AG08395 (cell line): ENCODE data around the gene SMIM15.
"Not testable (repeated sequence)": the region's sequence is repeated elsewhere in the genome, so short reads cannot be mapped to it uniquely, and the experiment has no call there.

ENCODE experiments used
- DNase-seq: peaks from one replicate; pipeline ENCODE4 v3.0.0; 2012; ENCODE audit warnings: mixed read lengths, low spot score

Gene SMIM15

DNA sequence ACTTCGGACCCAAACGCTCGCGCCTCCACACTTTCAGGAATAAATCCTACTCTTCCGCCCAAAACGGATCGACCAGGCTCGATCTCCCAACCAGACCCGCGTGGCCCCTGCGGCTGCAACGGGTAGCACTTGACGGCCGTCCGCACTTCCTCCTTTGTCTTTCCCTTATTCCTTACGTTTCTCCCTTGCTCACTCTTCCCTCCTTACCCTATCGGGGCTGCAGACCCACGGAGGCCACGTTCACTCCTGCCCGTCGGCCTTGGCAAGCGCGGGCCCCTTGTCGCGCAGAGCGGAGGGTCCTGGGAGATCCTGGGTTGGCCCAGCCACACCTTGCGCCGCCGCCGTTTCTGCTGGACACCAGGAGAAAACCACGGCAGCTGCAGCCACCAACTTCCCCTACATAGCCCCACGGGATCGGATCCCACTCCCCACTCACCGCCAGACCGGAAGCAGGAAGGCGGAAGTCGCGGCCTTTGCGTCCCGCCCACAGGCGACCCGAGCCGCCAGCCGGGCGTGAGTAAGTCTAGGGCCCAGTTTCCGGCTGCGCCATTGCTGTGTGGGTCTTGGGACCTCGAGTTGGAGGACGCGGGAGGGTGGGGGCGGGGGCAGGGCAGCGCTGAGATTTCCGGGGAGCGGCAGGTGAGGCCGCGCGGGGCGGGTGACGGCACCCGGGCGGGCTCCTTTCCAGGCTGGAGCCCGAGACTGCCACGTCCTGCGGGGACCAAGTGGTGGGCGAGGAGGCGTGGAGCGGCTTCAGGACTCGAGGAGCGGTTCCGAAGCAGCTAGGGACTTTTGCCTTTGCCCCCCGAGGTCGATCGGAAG is at the start of gene SMIM15:
Gene SMIM15, minus strand, starts transcription at position 459 of the 822 bp plus-strand sequence. CDS start 2,297 bp downstream, outside the sequence.
- DNase-seq: peak; percentile 90

GRCh38 chr5:61207884-61208283 is 45.6 kb upstream of the SMIM15 start:
- no peak for DNase-seq

GRCh38 chr5:61205013-61205412 is 42.7 kb upstream of the SMIM15 start:
- DNase-seq: no peak

- DNase-seq: peak; percentile 7
Observed at GRCh38 chr5:61202213-61202612, 39.9 kb upstream of the SMIM15 start.

DNA sequence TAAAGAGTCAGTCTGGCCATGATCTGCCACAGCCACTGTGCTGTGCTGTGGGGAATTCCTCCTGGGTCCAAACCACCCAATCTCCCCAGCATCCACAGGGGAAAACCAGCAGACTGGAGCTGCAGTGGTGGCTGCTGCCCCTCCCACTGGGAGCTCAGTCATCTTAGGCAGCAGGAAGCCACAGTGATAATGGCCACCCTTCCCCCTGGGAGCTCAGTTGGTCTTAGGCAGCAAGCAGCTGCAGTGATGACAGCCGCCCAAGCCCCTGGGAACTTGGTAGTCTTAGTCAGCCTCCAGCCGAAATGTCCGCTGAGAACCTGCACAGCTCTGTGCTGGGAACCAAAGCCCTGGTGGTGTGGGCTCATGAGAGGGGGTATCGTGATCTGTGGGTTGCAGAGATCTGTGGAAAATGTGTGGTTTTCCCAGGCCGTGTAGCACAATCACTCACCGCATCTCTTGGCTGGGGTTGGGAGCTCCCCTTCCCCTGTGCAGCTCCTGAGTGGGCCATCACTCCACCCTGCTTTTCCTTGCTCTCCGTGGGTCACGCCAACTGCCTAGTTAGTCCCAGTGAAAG is 38.4 kb upstream of the SMIM15 start:
- no peak for DNase-seq

GRCh38 chr5:61198606-61199005 is 36.3 kb upstream of the SMIM15 start:
- DNase-seq: no peak

- not testable (repeated sequence) for DNase-seq
Observed at GRCh38 chr5:61187826-61188225, 25.6 kb upstream of the SMIM15 start.

DNA sequence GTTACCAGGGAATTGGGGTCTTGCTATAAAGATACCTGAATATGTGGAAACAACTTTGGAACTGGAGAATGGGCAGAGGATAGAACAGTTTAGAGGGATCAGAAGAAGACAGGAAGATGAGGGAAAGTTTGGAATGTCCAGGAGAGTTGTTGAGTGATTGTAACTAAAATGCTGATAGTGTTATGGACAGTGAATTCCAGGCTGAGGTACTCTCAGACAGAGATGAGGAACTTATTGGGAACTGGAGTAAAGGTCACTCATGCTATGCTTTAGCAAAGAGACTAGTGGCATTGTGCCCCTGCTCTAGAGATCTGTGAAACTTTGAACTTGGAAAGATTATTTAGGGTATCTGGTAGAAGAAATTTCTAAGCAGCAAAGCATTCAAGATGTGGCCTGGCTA is 25.1 kb upstream of the SMIM15 start:
- DNase-seq: not testable (repeated sequence)

- no peak for DNase-seq
Observed at GRCh38 chr5:61186634-61187033, 24.4 kb upstream of the SMIM15 start.

GRCh38 chr5:61184708-61185107 is 22.4 kb upstream of the SMIM15 start:
- peak; percentile 7 for DNase-seq

DNA sequence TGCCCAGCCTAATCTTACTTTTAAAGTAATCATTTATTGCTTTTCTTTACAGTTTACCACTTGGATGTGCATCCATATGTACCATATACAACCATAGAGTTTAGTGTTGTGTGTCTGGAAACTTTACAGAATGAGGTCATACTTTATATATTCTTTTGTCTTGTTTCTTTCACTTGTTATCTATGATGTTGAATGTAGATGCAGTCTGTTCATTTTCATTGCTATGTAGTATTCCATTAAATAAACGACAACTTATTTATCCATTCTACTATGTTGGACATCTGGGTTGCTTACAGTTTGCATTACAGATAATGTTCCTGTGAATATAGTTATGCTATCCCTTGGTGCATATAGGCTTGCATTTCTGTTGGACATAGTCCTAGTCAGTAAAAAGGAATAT is 21.3 kb upstream of the SMIM15 start:
- no peak for DNase-seq

- DNase-seq: no peak
Observed at GRCh38 chr5:61182449-61182848, 20.2 kb upstream of the SMIM15 start.

- DNase-seq: no peak
Observed at GRCh38 chr5:61180886-61181285, 18.6 kb upstream of the SMIM15 start.

GRCh38 chr5:61178702-61179101 is 16.4 kb upstream of the SMIM15 start:
- DNase-seq: no peak

DNA sequence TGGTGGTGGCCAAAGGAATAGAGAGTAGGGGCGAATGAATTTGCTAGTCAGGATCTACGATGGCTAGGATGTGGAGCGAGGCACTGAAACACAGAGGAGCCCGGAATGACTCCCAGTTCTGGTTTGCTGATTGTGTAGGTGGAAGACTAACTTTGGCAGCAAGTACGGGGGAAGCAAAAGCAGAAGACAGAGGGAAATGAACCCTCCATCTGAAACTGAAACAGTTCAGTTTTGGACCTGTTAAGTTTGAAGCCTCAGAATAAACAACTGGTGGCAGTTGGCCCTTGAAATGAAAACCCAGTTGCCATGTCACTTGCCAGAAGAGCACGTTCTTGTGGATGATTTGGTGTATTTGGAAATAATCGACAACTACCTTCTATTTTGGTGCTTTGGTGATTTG is 15.4 kb upstream of the SMIM15 start:
- DNase-seq: no peak

DNA sequence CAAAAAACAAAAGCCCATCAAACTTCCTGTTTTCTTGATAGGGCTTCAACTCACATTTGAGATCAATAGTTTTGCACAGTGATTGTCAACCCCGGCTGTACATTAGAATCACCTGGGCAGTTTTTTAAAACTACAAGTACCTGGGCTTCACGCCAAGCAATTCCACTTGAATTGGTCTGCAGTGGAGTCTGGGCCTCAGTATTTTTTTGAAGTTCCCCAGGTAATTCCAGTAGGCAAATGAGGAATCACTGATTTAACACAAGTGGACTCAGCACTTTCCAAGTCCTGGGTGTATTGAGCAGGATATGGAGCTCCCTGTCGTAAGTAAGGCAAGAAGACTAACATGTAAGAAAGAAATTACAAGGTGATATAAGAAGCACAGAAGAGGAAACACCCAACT is 14.8 kb upstream of the SMIM15 start:
- no peak for DNase-seq

- no peak for DNase-seq
Observed at GRCh38 chr5:61176631-61177030, 14.4 kb upstream of the SMIM15 start.

DNA sequence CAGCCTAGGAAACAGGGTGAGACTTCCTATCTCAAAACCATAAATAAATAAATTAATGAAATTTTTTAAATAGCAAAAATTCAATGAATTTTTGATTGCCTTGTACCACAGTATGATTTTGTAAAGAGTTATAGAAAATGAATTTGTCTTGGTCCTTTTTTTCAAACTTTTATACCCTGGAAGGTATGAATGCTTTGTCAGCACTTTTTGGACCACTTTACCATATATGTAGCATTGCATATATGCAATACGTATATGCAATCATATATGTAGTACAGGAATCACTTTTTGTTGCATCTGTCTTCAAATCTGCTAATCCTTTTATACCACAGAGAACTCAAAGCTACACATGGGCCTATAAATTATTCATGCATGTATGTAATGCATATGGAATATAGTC is 9.2 kb upstream of the SMIM15 start:
- no peak for DNase-seq

GRCh38 chr5:61168951-61169350 is 6.7 kb upstream of the SMIM15 start:
- no peak for DNase-seq

DNA sequence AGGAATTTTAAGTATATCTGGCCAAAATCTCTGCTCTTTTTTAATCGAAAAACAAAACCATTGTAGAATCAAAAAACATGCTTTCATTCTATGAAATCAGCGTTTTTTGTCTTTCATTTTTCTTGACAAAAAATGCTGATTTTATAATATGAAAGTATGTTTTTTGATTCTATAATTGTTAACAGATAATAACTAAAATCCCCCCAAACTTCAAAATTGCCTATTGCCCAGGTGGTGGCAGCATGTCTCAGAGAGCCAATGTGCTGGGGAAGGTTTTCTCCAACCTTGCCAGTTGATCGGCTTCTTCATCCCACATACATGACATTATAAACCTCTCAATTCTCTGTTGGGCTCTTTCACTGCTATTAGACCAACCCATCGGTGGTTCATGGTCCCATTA is 5.1 kb upstream of the SMIM15 start:
- DNase-seq: peak; percentile 48

GRCh38 chr5:61163905-61164304 is 1.6 kb upstream of the SMIM15 start:
- DNase-seq: no peak

DNA sequence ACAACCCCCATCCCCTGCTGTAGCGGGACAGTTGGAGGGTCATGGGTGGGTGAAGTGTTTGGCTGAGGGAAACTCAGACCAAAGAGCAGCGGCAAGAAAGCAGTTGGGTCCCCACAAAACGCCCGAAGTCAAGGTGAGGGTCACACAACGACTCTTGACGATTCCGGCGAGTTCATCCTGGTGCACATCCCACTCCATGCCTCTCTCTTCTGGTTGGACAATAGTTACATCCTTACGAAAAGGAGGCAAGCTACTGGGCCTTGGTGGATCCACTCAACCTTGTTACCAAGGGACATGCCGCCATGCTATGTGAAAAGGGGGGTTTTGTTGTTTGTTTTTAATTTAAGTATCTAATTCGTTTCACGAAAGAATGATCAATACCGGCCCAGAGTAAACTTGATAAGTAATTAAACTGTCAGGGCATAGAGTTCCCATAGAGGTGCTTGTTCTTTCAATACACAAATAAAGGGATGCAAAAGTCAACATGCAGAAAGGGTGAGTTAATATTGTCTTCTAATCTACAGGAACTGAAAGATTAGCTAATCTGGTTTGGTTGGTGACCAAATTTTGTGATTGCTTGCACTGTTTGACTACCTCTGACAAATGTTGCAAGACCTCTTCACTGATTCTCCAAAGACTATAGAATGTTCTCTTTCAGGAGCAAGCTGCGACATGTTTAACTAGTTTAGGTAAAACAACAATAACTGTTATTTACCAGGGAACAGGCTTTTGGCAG is 732 bp upstream of the SMIM15 start:
- DNase-seq: peak; percentile 23

- no peak for DNase-seq
Observed at GRCh38 chr5:61160497-61160896, 1.8 kb downstream of the SMIM15 start.
